ENCODE results near the gene U2AF2. TPM values are rescaled to one million over a fixed set of nuclear protein-coding genes. Genes with fewer than 3 reads are reported as not detected.

Gene U2AF2
- total RNA-seq, 1 donor from 2014 or later: 145 TPM

DNA sequence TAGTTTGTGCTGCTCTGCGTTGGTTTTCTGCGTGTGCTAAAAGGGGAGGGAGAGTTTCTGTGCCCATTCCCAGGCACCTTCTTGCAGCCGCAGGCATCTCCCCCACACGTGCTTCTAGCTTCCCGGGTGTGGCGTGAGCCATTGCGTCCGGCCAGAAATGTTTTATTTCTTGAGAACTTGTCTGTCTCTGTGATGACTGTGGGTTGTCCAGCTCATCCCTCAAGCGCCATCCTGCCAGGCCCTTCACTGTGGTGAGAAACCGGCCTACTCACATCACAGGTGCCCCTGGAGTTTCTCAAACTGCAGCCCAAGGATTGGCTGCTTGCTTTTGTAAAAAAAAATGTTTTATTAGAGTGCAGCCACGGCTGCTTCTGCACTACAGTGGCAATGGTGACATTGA, 44.4 kb downstream of the U2AF2 start:
- TF ChIP-seq POLR2AphosphoS5 (IDR thresholded peaks at IDR 0.05; ENCODE audit: insufficient read depth in 1 of 2, low read depth in 1 of 2) (no peak), POLR2A (IDR thresholded peaks at IDR 0.05) (no peak)
- TF ChIP-seq, protein P1, sequence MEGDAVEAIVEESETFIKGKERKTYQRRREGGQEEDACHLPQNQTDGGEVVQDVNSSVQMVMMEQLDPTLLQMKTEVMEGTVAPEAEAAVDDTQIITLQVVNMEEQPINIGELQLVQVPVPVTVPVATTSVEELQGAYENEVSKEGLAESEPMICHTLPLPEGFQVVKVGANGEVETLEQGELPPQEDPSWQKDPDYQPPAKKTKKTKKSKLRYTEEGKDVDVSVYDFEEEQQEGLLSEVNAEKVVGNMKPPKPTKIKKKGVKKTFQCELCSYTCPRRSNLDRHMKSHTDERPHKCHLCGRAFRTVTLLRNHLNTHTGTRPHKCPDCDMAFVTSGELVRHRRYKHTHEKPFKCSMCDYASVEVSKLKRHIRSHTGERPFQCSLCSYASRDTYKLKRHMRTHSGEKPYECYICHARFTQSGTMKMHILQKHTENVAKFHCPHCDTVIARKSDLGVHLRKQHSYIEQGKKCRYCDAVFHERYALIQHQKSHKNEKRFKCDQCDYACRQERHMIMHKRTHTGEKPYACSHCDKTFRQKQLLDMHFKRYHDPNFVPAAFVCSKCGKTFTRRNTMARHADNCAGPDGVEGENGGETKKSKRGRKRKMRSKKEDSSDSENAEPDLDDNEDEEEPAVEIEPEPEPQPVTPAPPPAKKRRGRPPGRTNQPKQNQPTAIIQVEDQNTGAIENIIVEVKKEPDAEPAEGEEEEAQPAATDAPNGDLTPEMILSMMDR (IDR thresholded peaks at IDR 0.05): no peak
- no peak for DNase-seq (ENCODE audit: extremely low spot score in 2 of 2)
- peaks cover 0 to 26% of the 10 kb centered on the region in 2 donors for H3K36me3 ChIP-seq

DNA sequence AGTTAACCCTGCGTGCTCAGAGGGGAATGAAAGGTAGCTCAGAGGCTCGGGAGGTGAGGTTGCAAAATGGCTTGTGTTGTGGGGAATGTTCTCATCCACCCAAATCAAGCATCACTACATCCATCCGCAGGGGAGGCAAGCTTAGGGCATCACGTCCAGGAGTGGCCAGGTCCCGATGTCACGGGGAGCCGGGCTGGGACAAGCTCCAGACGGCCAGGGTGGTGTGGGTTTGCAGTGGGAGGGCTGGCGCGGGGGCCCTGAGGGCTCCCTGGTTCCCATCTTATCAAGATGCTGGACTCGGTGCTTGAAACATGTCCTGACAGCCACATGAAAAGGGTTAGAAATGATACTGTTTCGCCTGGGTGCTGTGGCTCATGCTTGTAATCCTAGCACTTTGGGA, 46.0 kb downstream of the U2AF2 start:
- no peaks in the 10 kb centered on the region for H3K9me3 ChIP-seq
- intact Hi-C loops (cut with DNase I): no loop called here
- no peaks in the 10 kb centered on the region for H3K27me3 ChIP-seq
- H3K4me3 ChIP-seq: no peak overlapping the region
- peaks cover 0 to 10% of the 10 kb centered on the region in 2 donors for H3K36me3 ChIP-seq
- peaks cover 4% of the 10 kb centered on the region for H3K4me1 ChIP-seq
- H3K27ac ChIP-seq: no peak overlapping the region
- DNase-seq (ENCODE audit: extremely low spot score in 2 of 2): no peak
- TF ChIP-seq, protein P1 (IDR thresholded peaks at IDR 0.05): no peak
- no peak for TF ChIP-seq POLR2AphosphoS5 (IDR thresholded peaks at IDR 0.05; ENCODE audit: insufficient read depth in 1 of 2, low read depth in 1 of 2)
- TF ChIP-seq POLR2A (IDR thresholded peaks at IDR 0.05): no peak

More for the DNA sequence above, 44.4 kb downstream of the U2AF2 start:
- intact Hi-C loops (cut with DNase I): no loop called here
- H3K4me1 ChIP-seq: peaks cover 3% of the 10 kb centered on the region
- H3K9me3 ChIP-seq: no peaks in the 10 kb centered on the region
- no peak overlapping the region for H3K4me3 ChIP-seq
- H3K27ac ChIP-seq: no peak overlapping the region
- no peaks in the 10 kb centered on the region for H3K27me3 ChIP-seq

DNA sequence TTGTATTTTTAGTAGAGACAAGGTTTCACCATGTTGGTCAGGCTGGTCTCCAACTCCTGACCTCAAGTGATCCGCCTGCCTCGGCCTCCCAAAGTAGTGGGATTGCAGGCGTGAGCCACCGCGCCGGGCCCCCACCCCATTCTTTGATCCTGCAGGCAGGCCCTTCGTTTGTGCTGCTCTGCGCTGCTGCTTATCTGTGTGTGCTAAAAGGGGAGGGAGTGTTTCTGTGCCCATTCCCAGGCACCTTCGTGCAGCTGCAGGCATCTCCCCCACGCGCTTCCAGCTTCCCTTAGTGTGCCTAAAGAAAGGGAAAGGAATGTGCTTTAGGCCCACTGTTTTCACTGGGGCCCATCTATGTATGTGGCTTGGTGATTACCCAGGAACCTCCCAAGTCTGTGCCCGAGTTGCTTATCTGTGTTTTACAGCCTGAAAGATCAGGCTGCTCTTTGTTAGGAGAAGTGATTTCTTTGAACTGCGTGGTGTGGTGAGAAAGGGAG, 47.3 kb downstream of the U2AF2 start:
- Histone ChIP-seq H3K4me1 (peaks cover 4% of the 10 kb centered on the region), H3K36me3 (no peaks in the 10 kb centered on the region), H3K4me3 (no peak overlapping the region), H3K27ac (no peak overlapping the region), H3K27me3 (no peaks in the 10 kb centered on the region), H3K9me3 (no peaks in the 10 kb centered on the region)
- TF ChIP-seq POLR2A (IDR thresholded peaks at IDR 0.05) (no peak), POLR2AphosphoS5 (IDR thresholded peaks at IDR 0.05; ENCODE audit: insufficient read depth in 1 of 2, low read depth in 1 of 2) (no peak)
- TF ChIP-seq, protein P1 (IDR thresholded peaks at IDR 0.05): no peak
- DNase-seq (ENCODE audit: extremely low spot score in 2 of 2): no peak
- intact Hi-C loops (cut with DNase I): no loop called here

DNA sequence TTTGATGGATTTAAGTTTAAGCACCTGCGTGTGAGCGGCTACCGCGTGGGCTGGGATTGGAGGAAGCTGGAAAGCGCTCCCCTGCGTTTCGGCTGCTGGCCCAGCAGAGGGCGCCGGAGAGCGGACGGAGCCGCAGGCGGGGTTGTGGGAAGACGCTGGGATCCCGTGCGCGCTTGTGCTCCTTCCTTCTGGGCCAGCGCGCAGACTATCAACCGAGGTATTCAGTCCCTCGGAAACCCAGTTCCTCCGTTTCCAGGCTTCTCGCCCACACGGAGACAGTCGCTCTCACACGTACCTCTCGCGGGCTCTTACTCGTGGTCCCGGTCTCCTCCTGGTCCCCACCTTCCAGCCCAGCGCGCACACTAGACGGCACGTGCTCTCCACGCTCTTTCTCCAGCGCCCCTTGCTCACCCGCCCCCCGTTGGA, 49.0 kb downstream of the U2AF2 start:
- intact Hi-C loops (cut with DNase I): no loop called here
- TF ChIP-seq POLR2AphosphoS5 (IDR thresholded peaks at IDR 0.05; ENCODE audit: insufficient read depth in 1 of 2, low read depth in 1 of 2) (no peak), POLR2A (IDR thresholded peaks at IDR 0.05) (no peak)
- TF ChIP-seq, protein P1 (IDR thresholded peaks at IDR 0.05): peak in 2 of 3 experiments; percentile 38 to 52

DNA sequence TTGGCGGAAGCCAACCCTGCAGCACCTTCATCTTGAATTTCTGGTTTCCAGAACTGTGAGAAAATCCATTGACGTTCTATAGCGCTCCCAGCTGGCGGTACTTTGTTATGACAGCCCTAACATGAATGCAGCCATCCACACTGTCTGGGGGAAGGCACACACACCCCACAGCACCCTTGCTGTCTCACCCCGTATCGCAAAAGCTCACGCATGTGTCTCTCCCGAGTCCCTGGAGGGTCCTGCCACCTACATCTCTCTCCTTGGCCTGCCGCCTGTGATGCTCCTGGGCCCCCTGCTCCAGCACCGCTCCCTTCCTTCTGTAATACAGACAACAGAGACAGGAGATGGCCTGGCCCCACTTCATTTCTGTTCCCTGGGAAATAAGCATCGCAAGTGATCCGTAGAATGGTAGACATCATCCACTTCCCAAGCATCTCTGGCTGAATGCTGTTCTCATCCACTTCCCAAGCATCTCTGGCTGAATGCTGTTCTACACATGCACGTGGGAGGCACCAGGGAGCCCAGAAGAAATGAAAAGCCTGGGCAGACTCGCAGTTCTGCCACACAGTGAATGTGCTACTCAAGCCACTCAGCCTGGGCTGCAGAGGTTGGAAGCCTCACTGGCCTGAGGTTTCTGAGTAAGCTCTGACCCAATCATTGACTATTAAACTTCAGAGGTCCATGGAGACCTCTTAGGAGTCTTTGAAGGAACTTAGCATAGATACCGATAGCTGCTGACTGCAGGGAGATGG, 49.8 kb downstream of the U2AF2 start:
- Histone ChIP-seq H3K27ac (no peak overlapping the region), H3K36me3 (no peaks in the 10 kb centered on the region), H3K9me3 (no peaks in the 10 kb centered on the region), H3K4me1 (peaks cover 4% of the 10 kb centered on the region), H3K4me3 (no peak overlapping the region), H3K27me3 (no peaks in the 10 kb centered on the region)
- intact Hi-C loops (cut with DNase I): no loop called here
- no peak for DNase-seq (ENCODE audit: extremely low spot score in 2 of 2)
- no peak for TF ChIP-seq POLR2A (IDR thresholded peaks at IDR 0.05)
- TF ChIP-seq POLR2AphosphoS5 (IDR thresholded peaks at IDR 0.05; ENCODE audit: insufficient read depth in 1 of 2, low read depth in 1 of 2): no peak
- TF ChIP-seq, protein P1 (IDR thresholded peaks at IDR 0.05): no peak

More for the DNA sequence above, 49.0 kb downstream of the U2AF2 start:
- Histone ChIP-seq H3K4me3 (no peak overlapping the region), H3K4me1 (peaks cover 4% of the 10 kb centered on the region), H3K36me3 (no peaks in the 10 kb centered on the region), H3K27me3 (no peaks in the 10 kb centered on the region), H3K27ac (no peak overlapping the region), H3K9me3 (no peaks in the 10 kb centered on the region)
- DNase-seq (ENCODE audit: extremely low spot score in 2 of 2): no peak

All from vagina (tissue), 2 donors.